Measurements from ENCODE around the gene CEACAM1.
"Not testable (repeated sequence)": the region's sequence is repeated elsewhere in the genome, so short reads cannot be mapped to it uniquely, and the experiment has no call there.

CEACAM1 gene

GRCh38 chr19:42508892-42509444 lies 19.3 kb downstream of the CEACAM1 start:
- DNase-seq = no peak

DNA sequence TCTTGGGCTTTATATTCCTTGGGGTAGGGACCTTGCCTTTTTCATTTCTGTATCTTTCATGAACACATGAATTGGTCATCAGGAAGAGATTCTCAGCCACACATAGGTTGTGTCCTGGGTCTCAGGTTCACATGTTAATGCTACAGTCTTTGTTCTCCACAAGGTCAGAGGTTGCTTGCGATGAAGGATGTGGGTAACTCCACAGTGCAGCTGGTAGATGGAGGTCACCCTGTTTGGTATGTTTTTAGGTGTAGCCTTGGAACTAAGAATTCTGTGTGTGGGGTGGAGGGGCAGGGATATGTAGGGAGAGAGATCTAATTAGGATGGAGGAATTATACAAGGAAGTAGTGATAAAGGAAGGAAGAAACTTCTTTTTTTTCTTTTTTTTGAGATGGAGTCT lies 23.2 kb downstream of the CEACAM1 start:
- no peak for DNase-seq

- no peak for DNase-seq
Observed at GRCh38 chr19:42501733-42502132, 26.5 kb downstream of the CEACAM1 start.

- DNase-seq = not testable (repeated sequence)
Observed at GRCh38 chr19:42501243-42501642, 27.0 kb downstream of the CEACAM1 start.

GRCh38 chr19:42498169-42498757 lies 30.0 kb downstream of the CEACAM1 start:
- DNase-seq = no peak

- no peak for DNase-seq
Observed at GRCh38 chr19:42497492-42498168, 30.7 kb downstream of the CEACAM1 start.

- no peak for DNase-seq
Observed at GRCh38 chr19:42496460-42497133, 31.7 kb downstream of the CEACAM1 start.

DNA sequence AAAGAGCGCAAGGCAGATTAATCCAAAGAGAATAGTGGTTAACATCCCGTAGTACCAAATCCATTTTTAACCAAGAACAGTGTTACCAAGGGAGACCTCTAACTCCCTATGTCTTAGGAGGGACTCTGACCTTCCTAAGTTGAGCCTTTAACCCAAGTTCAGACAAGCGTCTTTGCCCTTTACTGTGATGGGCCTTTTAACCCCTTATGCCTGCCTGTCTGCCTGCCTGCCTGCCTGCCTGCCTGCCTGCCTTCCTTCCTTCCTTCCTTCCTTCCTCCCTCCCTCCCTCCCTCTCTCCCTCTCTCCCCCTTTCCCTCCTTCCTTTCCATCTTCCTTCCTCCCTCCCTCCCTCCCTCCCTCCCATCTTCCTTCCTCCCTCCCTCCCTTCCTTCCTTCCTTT lies 32.6 kb downstream of the CEACAM1 start:
- DNase-seq = no peak

DNA sequence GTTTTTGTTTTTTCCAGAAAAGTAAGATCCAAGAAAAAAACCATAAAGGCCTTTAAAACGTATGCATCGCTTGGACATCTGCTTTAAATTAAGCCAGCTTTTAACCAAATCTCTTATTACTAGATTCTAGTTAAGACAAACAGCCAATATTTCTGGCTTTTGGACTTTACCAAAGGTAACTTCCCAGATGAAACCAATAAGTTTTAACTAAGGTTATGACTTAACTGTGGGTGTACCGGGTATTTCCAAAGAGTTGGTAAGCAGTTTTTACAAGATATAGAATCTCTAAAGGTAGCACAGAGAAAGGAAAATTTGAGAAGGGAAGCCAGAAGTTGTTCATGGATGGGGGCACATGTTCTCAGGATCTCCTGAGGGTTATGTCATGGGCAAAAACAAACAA lies 34.0 kb downstream of the CEACAM1 start:
- no peak for DNase-seq

- DNase-seq = no peak
Observed at GRCh38 chr19:42488783-42489521, 39.3 kb downstream of the CEACAM1 start.

- no peak for DNase-seq
Observed at GRCh38 chr19:42487798-42488178, 40.5 kb downstream of the CEACAM1 start.

DNA sequence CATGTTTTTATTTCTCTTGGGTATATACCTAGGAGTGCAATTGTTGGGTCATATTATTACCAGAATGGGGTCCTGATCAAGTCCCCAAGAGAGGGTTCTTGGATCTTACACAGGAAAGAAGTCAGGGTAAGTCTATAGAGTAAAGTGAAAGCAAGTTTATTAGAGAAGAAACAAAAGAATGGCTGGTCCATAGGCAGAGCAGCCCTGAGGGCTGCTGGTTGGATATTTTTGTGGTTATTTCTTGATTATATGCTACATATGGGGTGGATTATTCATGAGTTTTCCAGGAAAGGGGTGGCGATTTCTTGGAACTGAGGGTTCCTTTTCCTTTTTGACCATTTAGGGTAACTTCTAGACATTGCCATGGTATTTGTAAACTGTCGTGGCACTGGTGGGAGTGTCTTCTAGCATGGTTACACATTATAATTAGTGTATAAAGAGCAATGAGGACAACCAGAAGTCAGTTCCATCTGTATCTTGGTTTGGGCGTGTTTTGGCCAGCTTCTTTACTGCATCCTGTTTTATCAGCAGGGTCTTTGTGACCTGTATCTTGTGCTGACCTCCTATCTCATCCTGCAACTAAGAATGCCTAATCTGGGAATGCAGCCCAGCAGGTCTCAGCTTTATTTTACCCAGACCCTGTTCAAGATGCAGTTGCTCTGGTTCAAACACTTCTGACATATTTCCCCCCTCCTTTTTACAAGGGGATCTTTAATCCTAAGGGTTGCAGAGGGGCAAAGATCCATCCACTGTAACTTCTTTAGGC lies 41.1 kb downstream of the CEACAM1 start:
- no peak for DNase-seq

DNA sequence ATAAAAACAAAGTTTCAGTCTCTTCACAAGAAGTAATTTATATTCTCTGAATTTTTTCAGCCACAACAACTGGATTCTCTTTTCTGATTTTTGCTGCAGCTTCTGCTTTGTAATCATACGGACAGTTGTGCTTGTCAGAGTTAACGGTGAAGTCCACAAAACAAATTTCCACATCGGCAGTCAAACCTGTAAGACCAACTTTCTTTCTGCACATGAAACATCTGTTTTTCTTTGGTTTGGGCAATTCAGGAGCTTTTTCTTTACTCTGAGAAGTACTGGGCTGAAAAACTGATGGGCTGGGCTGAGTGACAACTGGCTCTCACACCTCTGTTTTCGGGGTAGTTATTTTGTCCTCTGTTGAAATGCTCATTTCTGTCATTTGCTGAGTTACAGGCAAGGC lies 43.2 kb downstream of the CEACAM1 start:
- not testable (repeated sequence) for DNase-seq

DNA sequence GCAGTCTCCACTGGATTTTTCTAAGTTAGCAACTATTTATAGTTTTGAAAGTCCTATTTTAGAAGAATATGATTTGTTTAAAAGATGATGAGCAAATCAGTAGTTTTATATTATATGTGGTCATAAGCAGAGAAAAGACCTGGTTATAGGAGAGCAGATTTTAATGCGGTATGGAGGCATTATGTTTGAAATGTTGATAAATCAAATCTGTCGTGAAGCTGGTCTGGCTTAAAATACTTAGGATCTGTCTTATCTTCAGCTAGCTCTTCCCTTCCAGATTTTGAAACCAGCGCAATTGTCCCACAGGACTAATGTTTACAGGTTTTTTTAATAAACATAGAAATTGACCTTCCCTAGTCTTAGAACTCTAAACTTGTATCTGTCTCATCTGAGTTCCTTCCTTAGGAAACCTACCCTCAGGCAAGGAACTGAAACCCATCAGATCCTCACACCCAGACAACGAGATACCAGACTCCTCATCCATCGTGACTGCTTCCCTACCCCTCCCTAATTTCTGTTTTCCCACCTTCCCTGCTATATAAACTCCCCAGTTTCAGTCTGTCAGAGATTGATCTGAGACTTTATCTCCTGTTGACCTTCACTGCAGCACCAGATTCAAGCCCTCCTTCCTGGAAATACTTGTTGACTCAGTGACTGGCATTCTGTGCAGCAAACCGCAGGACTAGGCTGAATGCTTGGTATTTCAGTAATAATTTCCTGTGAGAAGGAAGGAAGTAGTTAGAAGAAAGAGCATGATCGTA lies 47.8 kb downstream of the CEACAM1 start:
- DNase-seq = no peak

GRCh38 chr19:42479736-42480135 lies 48.5 kb downstream of the CEACAM1 start:
- DNase-seq = no peak

- DNase-seq = no peak
Observed at GRCh38 chr19:42478765-42479311, 49.4 kb downstream of the CEACAM1 start.

DNA sequence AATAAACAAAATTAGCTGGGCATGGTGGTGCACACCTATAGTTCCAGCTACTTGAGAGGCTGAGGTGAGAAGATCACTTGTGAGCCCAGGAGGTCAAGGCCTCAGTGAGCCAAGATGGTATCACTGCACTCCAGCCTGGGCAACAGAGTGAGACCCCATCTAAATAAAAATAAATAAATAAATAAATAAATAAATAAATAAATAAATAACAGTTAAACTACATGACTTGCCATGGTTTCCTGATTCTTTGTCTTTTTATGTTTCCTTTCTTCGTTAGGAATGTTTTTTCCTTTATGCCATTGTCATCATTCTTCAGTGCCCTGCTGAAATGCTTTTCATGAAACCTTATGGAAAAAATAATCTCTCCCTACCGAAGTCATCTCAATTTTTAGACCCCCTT lies 50.3 kb downstream of the CEACAM1 start:
- no peak for DNase-seq

DNA sequence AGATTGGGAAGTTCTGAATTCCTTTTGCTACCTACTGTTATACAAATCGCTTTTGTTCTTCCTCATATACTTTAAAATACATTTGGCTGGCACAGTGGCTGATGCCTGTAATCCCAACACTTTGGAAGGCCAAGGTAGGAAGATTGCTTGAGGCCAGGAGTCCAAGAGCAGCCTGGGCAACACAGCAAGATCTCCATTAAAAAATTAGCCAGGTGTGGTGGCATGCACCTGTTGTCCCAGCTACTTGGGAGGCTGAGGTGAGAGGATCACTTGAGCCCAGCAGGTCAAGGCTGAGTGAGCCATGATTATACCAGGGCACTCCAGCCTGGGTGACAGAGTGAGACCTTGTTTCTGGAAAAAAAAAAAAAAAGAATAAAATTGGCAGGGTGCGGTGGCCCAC lies 51.2 kb downstream of the CEACAM1 start:
- no peak for DNase-seq

- no peak for DNase-seq
Observed at GRCh38 chr19:42475366-42475765, 52.9 kb downstream of the CEACAM1 start.

DNA sequence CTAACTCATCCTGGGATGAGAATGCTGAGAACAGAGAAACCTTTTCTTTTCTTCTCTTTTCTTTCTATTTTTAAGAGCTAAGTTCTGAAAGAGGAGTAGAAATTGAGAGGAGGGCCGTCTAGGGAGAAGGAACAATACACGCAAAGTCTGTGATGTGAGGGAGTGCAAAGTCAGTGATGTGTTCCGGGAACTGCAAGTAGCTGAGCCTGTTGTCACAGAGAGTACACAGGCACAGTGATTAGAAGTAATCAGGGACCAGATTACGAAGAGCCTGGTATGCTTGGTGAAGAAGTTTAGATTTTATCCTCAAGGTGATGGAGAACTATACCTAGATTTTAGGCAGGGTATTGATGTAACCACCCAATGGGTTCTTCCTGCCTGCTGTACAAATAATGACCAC lies 53.5 kb downstream of the CEACAM1 start:
- no peak for DNase-seq

GRCh38 chr19:42473686-42474085 lies 54.6 kb downstream of the CEACAM1 start:
- DNase-seq = no peak

Measured in activated CD4-positive, alpha-beta T cell treated with anti-CD3 and anti-CD28 coated beads for 1 hour (primary cell).